Hepatocyte (in vitro differentiated cells): ENCODE data around the gene HOXC9. TPM values are rescaled to one million over a fixed set of nuclear protein-coding genes. Genes with fewer than 3 reads are reported as not detected.

ENCODE experiments used
- DNase-seq: peaks from one replicate; pipeline ENCODE4 v3.0.0-alpha.2; 2016; ENCODE audit warnings: low spot score
- H2AFZ ChIP-seq: fragments of 200-600 bp; sonication (generic); 2 replicates; pipeline ENCODE4 v1.6.0; 2016; ENCODE audit warnings: antibody characterized with exemption, mild to moderate bottlenecking
- H3K27ac ChIP-seq: fragments of 200-600 bp; sonication (generic); 2 replicates; pipeline ENCODE4 v1.5.1; 2016; ENCODE audit warnings: mild to moderate bottlenecking
- H3K27me3 ChIP-seq: fragments of 200-600 bp; sonication (generic); 2 replicates; pipeline ENCODE4 v1.6.1; 2016
- H3K36me3 ChIP-seq: fragments of 200-600 bp; sonication (generic); replicated peaks from 2 replicates; pipeline ENCODE4 v1.5.1; 2016; ENCODE audit warnings: low read depth; ENCODE audit not compliant: insufficient read depth
- H3K4me1 ChIP-seq: fragments of 200-600 bp; sonication (generic); 2 replicates; pipeline ENCODE4 v1.5.1; 2016; ENCODE audit warnings: mild to moderate bottlenecking, moderate library complexity; ENCODE audit not compliant: insufficient read depth
- H3K4me2 ChIP-seq: fragments of 200-600 bp; sonication (generic); 2 replicates; pipeline ENCODE4 v1.6.0; 2016
- H3K4me3 ChIP-seq: fragments of 200-600 bp; sonication (generic); 2 replicates; pipeline ENCODE4 v1.5.1; 2016; ENCODE audit warnings: mild to moderate bottlenecking
- H3K79me2 ChIP-seq: fragments of 200-600 bp; sonication (generic); 2 replicates; pipeline ENCODE4 v1.6.0; 2017; ENCODE audit warnings: mild to moderate bottlenecking
- H3K9me2 ChIP-seq: fragments of 200-600 bp; sonication (generic); replicated peaks from 2 replicates; pipeline ENCODE4 v1.6.0; 2017; ENCODE audit warnings: mild to moderate bottlenecking; ENCODE audit not compliant: insufficient read depth
- H3K9me3 ChIP-seq: fragments of 200-600 bp; sonication (generic); 2 replicates; pipeline ENCODE4 v1.5.1; 2016; ENCODE audit warnings: low read depth, mild to moderate bottlenecking
- H4K20me1 ChIP-seq: fragments of 200-600 bp; sonication (generic); 2 replicates; pipeline ENCODE4 v1.6.0; 2016; ENCODE audit warnings: mild to moderate bottlenecking; ENCODE audit not compliant: insufficient read depth, poor library complexity, severe bottlenecking
- EZH2 ChIP-seq: fragments of 200-600 bp; sonication (generic); IDR thresholded peaks from 2 replicates; pipeline ENCODE4 v1.6.1; 2016; ENCODE audit warnings: antibody characterized with exemption, mild to moderate bottlenecking, borderline replicate concordance
- EZH2phosphoT487 ChIP-seq: fragments of 200-600 bp; sonication (generic); IDR thresholded peaks from one replicate; pipeline ENCODE4 v1.6.1; 2018; ENCODE audit warnings: antibody characterized with exemption, mild to moderate bottlenecking, low read depth, moderate library complexity; ENCODE audit not compliant: unreplicated experiment, severe bottlenecking
- WGBS: methylation state at CpG from one replicate; pipeline ENCODE4 v1.1.6; 2016; ENCODE audit warnings: low lambda C conversion rate; ENCODE audit errors: missing lambda C conversion rate; 5-methylcytosine and 5-hydroxymethylcytosine counted together
- polyA plus RNA-seq: library from polyadenylated mRNA; unstranded; fragments of >200 nt; fragmentation: Nextera tagmentation; extraction: Ambion mirVana; gene quantifications from 2 replicates; pipeline ENCODE4 v1.2.1, GENCODE V29; 2016
- total RNA-seq: library from RNA; depleted of rRNA; stranded (reverse); fragments of >200 nt; gene quantifications from 2 replicates; pipeline ENCODE4 v1.2.3, GENCODE V29; 2014
- TF ChIP-seq, protein P1 (sequence below): fragments of 200-600 bp; sonication (generic); IDR thresholded peaks from 2 replicates; pipeline ENCODE4 v1.5.1; 2016; ENCODE audit warnings: antibody characterized with exemption, mild to moderate bottlenecking; ENCODE audit not compliant: poor library complexity

HOXC9 gene
- total and polyA plus RNA-seq, 2 experiments from 2014 or later: 0.10 to 4.1 TPM

DNA sequence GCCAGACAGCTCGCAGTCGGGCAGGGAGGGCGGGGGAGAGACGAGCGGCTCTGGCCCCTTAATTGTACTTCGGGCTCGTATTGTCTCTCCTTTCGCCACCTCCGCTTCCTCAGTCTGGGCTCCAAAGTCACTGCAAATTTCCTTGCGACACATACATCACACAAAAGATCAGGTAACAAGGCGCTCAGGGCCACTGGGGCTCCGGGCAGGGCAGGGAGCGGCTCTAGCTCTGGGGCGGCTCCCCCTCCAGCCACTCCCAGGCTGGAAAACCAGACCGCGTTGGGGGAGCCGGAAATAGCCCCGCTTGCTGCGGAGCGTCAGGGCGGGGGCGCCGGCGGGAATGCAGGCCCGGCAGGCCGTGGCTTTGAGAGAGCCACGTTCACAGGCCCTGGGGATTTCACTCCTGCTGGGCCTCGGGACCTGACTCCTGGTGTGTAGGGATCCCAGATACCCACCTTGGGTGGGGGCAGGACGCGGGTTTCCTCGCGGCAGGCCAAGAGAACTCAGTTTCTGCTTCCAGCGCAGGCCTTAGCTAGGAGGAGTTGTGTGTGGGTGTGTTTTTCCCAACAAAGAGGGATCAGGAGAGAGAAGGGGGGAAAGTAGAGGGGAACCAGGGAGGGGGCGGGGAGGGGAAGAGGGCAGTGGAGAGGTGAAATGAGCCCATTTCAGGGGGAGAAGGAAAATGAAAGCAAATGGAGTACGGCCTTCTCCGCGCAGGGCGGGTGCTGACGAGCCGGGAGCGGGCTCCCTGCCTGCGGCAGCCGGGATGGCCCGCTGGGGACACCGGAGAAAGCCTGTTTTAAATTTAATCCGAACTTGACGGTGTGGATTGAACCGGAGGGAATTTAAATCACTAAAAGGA, 4.4 kb upstream of the HOXC9 start:
- H3K4me1 ChIP-seq: peaks cover 30% of the 10 kb centered on the region
- TF ChIP-seq, protein P1, sequence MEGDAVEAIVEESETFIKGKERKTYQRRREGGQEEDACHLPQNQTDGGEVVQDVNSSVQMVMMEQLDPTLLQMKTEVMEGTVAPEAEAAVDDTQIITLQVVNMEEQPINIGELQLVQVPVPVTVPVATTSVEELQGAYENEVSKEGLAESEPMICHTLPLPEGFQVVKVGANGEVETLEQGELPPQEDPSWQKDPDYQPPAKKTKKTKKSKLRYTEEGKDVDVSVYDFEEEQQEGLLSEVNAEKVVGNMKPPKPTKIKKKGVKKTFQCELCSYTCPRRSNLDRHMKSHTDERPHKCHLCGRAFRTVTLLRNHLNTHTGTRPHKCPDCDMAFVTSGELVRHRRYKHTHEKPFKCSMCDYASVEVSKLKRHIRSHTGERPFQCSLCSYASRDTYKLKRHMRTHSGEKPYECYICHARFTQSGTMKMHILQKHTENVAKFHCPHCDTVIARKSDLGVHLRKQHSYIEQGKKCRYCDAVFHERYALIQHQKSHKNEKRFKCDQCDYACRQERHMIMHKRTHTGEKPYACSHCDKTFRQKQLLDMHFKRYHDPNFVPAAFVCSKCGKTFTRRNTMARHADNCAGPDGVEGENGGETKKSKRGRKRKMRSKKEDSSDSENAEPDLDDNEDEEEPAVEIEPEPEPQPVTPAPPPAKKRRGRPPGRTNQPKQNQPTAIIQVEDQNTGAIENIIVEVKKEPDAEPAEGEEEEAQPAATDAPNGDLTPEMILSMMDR: no peak
- TF ChIP-seq EZH2: peak; percentile 19
- peak; percentile 26 for TF ChIP-seq EZH2phosphoT487
- peak; percentile 71 for DNase-seq
- H3K4me2 ChIP-seq: peak overlapping the region; percentile 83
- H3K27me3 ChIP-seq: peaks cover 98% of the 10 kb centered on the region
- no peaks in the 10 kb centered on the region for H3K36me3 ChIP-seq
- H4K20me1 ChIP-seq: no peaks in the 10 kb centered on the region
- H3K9me3 ChIP-seq: no peaks in the 10 kb centered on the region
- no peaks in the 10 kb centered on the region for H3K79me2 ChIP-seq
- H3K9me2 ChIP-seq: no peaks in the 10 kb centered on the region
- peak overlapping the region; percentile 24 for H3K4me3 ChIP-seq
- peak overlapping the region; percentile 38 for H3K27ac ChIP-seq
- H2AFZ ChIP-seq: peak overlapping the region; percentile 67
- 11% methylated on average over 43 of the region's 48 CpGs for WGBS

DNA sequence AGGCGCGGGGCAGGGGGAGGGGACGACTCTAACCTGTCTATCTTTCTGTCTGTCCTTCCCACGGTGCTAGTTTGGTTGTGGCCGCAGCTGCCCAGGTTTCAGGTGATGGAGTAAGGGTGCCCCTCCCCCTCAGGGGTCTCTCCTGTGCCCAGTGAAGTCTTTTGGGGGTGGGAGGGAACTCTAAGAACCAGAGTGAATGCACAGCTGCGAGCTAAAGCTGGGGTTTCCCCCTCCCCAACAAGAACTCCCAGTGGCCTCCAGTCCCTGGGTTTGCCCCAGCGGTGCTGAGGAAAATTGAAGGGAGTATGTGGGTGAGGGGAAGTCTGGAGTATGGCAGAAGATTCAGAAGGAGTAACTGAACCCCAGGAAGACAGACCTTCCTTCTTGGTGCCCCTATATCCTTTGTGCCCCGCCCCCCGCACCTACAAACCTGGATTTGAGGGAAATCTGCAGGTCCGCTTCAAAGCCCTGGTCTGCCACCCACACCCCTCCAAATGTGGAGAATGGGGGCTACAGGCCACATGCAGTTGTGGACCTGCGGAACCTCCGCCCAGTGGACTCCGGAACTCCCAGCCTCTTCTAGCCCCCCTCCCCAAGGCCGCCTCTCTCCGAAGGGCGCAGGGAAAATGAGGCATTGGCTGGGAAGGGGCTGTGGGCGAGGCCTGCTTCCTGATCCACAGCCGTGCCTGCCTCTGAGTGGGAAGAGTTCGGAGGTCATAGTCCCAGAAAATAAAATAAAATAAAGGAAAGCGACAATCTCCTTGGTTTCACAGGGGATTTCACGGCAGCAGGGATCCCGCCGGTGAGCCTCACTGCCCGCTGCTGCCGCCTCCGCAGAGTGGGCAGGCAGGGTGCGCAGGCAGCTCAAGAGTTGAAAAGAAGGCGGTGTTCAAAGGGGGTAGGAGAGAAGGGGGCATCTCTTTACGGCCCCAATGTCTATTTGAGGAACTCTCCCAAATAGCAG, 3.4 kb upstream of the HOXC9 start:
- no peak for DNase-seq
- no peak for TF ChIP-seq EZH2phosphoT487
- TF ChIP-seq, protein P1: no peak
- Histone ChIP-seq H3K36me3 (no peaks in the 10 kb centered on the region), H3K4me3 (no peak overlapping the region), H3K79me2 (no peaks in the 10 kb centered on the region), H2AFZ (peak overlapping the region; percentile 67), H3K4me1 (peaks cover 30% of the 10 kb centered on the region), H4K20me1 (no peaks in the 10 kb centered on the region), H3K9me2 (no peaks in the 10 kb centered on the region), H3K9me3 (no peaks in the 10 kb centered on the region), H3K27me3 (peaks cover 98% of the 10 kb centered on the region), H3K4me2 (peak overlapping the region; percentile 83), H3K27ac (no peak overlapping the region)
- 45% methylated on average over 29 of the region's 29 CpGs for WGBS

DNA sequence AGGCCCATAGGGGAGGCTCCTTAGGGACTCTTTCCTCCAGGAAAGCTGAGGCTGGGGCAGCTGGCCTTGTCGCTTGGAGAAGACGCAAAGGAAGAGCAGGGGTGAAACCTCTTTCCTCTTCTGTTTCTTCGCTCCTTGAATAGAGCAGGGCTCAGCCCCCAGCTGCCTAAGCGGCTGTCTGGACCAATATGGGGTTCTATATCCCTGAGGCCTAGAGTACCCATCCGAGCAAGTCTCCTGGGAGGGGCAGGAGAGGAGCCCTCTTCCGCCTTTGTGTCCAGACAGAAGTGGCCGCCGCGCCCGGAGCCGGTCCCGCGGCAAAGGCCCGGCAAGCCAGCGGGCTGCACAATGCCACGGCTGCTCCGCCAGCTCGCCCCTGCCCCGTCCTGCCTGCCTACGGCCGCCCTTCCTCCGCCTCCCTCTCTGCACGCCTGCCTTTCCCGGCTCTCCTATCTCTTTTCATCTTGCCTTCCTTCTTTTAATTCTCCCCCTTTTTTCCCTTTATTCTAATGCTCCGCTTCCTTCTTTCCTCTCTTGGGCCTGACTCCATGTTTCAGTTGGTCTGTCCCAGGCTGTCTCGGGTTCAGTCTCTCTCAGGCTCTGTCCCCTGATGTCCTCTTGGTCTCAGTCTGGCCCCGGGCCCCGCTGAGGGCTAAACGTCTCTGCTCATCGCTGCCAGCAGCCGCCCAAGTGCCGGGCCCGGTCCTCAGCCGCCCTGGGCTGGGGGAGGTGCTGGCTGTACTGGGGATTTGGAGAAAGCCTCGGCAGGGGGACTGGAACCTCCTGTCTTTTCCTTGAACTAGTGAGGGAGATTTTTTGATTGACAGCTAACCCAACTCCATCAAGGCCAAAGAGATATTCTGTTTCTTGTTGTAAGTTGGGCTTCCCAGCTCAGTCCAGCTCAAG, 2.5 kb upstream of the HOXC9 start:
- 16% methylated on average over 31 of the region's 35 CpGs for WGBS
- Histone ChIP-seq H3K36me3 (no peaks in the 10 kb centered on the region), H3K79me2 (no peaks in the 10 kb centered on the region), H3K27ac (no peak overlapping the region), H4K20me1 (no peaks in the 10 kb centered on the region), H3K4me3 (no peak overlapping the region), H3K4me1 (peaks cover 30% of the 10 kb centered on the region), H3K9me2 (no peaks in the 10 kb centered on the region), H2AFZ (no peak overlapping the region), H3K27me3 (peaks cover 98% of the 10 kb centered on the region), H3K9me3 (no peaks in the 10 kb centered on the region), H3K4me2 (peak overlapping the region; percentile 8)
- TF ChIP-seq EZH2phosphoT487 (no peak), EZH2 (peak; percentile 97)
- DNase-seq: no peak
